Loucy (cell line): ENCODE measurements around the gene MPO.

Experiments
- EZH2phosphoT487 ChIP-seq: fragments of 200-600 bp; IDR thresholded peaks from 2 replicates; pipeline ENCODE4 v1.6.1; 2018; ENCODE audit warnings: antibody characterized with exemption, mild to moderate bottlenecking, moderate library complexity, borderline replicate concordance
- TF ChIP-seq, protein P1 (sequence below): fragments of 200-600 bp; sonication (generic); conservative IDR thresholded peaks from 2 replicates; pipeline ENCODE4 v1.5.1; 2014; ENCODE audit warnings: mild to moderate bottlenecking, antibody characterized with exemption, low read length

- TF ChIP-seq, protein P1, sequence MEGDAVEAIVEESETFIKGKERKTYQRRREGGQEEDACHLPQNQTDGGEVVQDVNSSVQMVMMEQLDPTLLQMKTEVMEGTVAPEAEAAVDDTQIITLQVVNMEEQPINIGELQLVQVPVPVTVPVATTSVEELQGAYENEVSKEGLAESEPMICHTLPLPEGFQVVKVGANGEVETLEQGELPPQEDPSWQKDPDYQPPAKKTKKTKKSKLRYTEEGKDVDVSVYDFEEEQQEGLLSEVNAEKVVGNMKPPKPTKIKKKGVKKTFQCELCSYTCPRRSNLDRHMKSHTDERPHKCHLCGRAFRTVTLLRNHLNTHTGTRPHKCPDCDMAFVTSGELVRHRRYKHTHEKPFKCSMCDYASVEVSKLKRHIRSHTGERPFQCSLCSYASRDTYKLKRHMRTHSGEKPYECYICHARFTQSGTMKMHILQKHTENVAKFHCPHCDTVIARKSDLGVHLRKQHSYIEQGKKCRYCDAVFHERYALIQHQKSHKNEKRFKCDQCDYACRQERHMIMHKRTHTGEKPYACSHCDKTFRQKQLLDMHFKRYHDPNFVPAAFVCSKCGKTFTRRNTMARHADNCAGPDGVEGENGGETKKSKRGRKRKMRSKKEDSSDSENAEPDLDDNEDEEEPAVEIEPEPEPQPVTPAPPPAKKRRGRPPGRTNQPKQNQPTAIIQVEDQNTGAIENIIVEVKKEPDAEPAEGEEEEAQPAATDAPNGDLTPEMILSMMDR = no peak
- TF ChIP-seq EZH2phosphoT487 = no peak
These were observed 7.2 kb downstream of the MPO start for GRCh38 chr17:58273453-58274104.
